HFFc6 (cell line): ENCODE measurements around the gene ITFG1. TPM values are rescaled to one million over a fixed set of nuclear protein-coding genes. Genes with fewer than 3 reads are reported as not detected.
"Not testable (repeated sequence)": the region's sequence is repeated elsewhere in the genome, so short reads cannot be mapped to it uniquely, and the experiment has no call there.

ENCODE experiments used
- DNase-seq: peaks from one replicate; pipeline ENCODE4 v3.0.0-alpha.2; 2018
- H3K27ac Mint-ChIP-seq: 2 replicates; pipeline ENCODE4 v1.8.0; 2020; ENCODE audit warnings: mild to moderate bottlenecking, mixed read lengths
- H3K27me3 Mint-ChIP-seq: 2 replicates; pipeline ENCODE4 v1.8.0; 2021; ENCODE audit warnings: mild to moderate bottlenecking, moderate library complexity, mixed read lengths; ENCODE audit not compliant: insufficient read depth
- H3K36me3 Mint-ChIP-seq: 2 replicates; pipeline ENCODE4 v1.8.0; 2021; ENCODE audit warnings: low read depth, mixed read lengths
- H3K4me1 Mint-ChIP-seq: 2 replicates; pipeline ENCODE4 v1.8.0; 2020; ENCODE audit warnings: low read depth, mixed read lengths
- H3K4me3 Mint-ChIP-seq: 2 replicates; pipeline ENCODE4 v1.8.0; 2020; ENCODE audit warnings: mild to moderate bottlenecking, moderate library complexity, mixed read lengths
- H3K9me3 Mint-ChIP-seq: 2 replicates; pipeline ENCODE4 v1.8.0; 2020; ENCODE audit warnings: mild to moderate bottlenecking, mixed read lengths
- CTCF ChIP-seq: fragments of 200-600 bp; sonication (generic); IDR thresholded peaks from 2 replicates; pipeline ENCODE4 v1.5.0; 2021; ENCODE audit warnings: antibody characterized with exemption, mild to moderate bottlenecking
- total RNA-seq, 6 experiments: library from RNA; stranded (reverse); fragmentation: NEBNext Ultra II Directional; extraction: Animal tissue kit (Norgen Biotek cat#: 25700); gene quantifications; 2 replicates in 1 of 6; 3 replicates in 5 of 6; pipeline ENCODE4 v1.2.3, GENCODE V29; 2021

ITFG1 gene
- total RNA-seq, 6 experiments from 2014 or later = 65.4 to 96.9 (median 79.4) TPM

GRCh38 chr16:47470810-47471209 lies 9.9 kb upstream of the ITFG1 start:
- H3K27ac Mint-ChIP-seq = no peak overlapping the region
- H3K9me3 Mint-ChIP-seq = no peaks in the 10 kb centered on the region
- DNase-seq = no peak
- no peak overlapping the region for H3K4me3 Mint-ChIP-seq
- TF ChIP-seq CTCF = no peak
- peaks cover 30% of the 10 kb centered on the region for H3K4me1 Mint-ChIP-seq
- H3K27me3 Mint-ChIP-seq = no peaks in the 10 kb centered on the region
- H3K36me3 Mint-ChIP-seq = 0 out of 2 replicates have a peak, but pooled peaks cover 6% of the 10 kb centered on the region

- Mint-ChIP-seq H3K36me3 (peaks cover 11% of the 10 kb centered on the region; the same call in 1 of the 2 replicates), H3K4me3 (no peak overlapping the region), H3K9me3 (no peaks in the 10 kb centered on the region), H3K27me3 (no peaks in the 10 kb centered on the region), H3K4me1 (peaks cover 30% of the 10 kb centered on the region), H3K27ac (no peak overlapping the region)
- TF ChIP-seq CTCF = no peak
- no peak for DNase-seq
Measured at GRCh38 chr16:47470211-47470610, 9.3 kb upstream of the ITFG1 start.

DNA sequence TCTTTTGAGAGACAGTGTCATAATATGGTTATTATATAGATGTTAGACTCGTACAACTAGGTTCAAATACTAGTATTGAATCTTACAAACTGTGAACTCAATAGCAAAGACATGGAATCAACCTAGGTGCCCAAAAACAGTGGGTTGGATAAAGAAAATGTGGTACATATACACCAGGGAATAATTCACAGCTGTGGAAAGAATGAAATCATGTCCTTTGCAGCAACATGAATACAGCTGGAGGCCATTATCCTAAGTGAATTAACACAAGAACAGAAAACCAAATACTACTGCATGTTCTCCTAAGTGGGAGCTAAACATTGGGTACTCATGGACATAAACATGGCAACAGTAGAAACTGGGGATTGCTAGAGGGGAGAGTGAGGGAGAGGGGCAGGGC lies 8.4 kb upstream of the ITFG1 start:
- DNase-seq = no peak
- Mint-ChIP-seq H3K4me1 (peaks cover 38% of the 10 kb centered on the region), H3K9me3 (no peaks in the 10 kb centered on the region), H3K36me3 (peaks cover 13% of the 10 kb centered on the region), H3K4me3 (no peak overlapping the region), H3K27ac (no peak overlapping the region), H3K27me3 (no peaks in the 10 kb centered on the region)
- TF ChIP-seq CTCF = no peak

- DNase-seq, H3K4me3 Mint-ChIP-seq, H3K27me3 Mint-ChIP-seq, H3K9me3 Mint-ChIP-seq: not testable (repeated sequence)
- peaks cover 48% of the 10 kb centered on the region for H3K4me1 Mint-ChIP-seq
- peaks cover 19% of the 10 kb centered on the region for H3K36me3 Mint-ChIP-seq
- H3K27ac Mint-ChIP-seq = peak overlapping the region; percentile 7; the same call in 1 of the 2 replicates
Measured at GRCh38 chr16:47468070-47468689, 7.3 kb upstream of the ITFG1 start.

- Mint-ChIP-seq H3K27ac (no peak overlapping the region), H3K4me1 (peaks cover 55% of the 10 kb centered on the region), H3K36me3 (peaks cover 19% of the 10 kb centered on the region), H3K27me3 (no peaks in the 10 kb centered on the region), H3K9me3 (no peaks in the 10 kb centered on the region), H3K4me3 (no peak overlapping the region)
- TF ChIP-seq CTCF = no peak
- DNase-seq = no peak
Measured at GRCh38 chr16:47467501-47467900, 6.6 kb upstream of the ITFG1 start.

DNA sequence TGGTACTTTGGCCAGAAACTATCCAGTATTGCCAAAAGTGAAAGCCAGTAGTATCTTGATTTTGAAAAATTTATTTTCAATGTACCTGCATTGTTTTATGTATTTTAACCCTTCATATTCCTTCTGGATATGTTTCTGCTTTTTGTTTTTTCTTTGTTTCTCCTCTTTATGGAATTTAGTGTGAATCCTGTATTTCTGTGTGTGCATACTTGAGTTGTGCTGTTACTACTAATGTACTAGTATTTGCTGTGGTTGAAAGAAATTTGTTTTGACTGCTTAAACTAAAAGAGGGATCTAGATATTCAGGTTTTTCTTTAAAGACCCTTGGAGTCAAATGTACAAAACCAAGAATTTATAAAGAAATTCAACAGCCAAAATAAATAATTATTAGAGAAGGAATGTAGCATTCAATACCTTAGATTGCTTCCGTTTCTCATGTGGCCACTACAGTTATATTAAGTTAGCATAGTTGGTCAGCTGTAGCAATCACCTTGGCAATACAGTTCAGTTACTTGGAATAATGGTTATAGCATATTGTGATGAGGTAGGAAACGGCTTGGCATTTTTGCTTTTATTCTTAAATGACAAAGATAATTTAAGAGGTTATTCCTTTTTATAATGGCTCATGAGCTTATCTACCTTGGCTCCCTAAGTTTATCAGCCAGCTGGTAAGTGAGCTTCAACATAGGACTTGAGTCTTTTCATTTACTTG lies 5.2 kb upstream of the ITFG1 start:
- no peak for DNase-seq
- no peak overlapping the region for H3K4me3 Mint-ChIP-seq
- no peak overlapping the region for H3K27ac Mint-ChIP-seq
- TF ChIP-seq CTCF = no peak
- no peaks in the 10 kb centered on the region for H3K27me3 Mint-ChIP-seq
- H3K4me1 Mint-ChIP-seq = peaks cover 62% of the 10 kb centered on the region
- no peaks in the 10 kb centered on the region for H3K9me3 Mint-ChIP-seq
- peaks cover 24% of the 10 kb centered on the region for H3K36me3 Mint-ChIP-seq
